Activated naive CD8-positive, alpha-beta T cell treated with anti-CD3 and anti-CD28 coated beads, Interleukin-2, amount 50 U/mL, for 24 hours (primary cell): Measurements from ENCODE around the gene RS1.

Experiments used
- ATAC-seq: fragments of 150-1000 bp; cut with Tn5 transposase; one replicate; pipeline ENCODE4 v1.10.0; 2021
- DNase-seq: peaks from one replicate; pipeline ENCODE4 v3.0.0; 2021
- H3K27ac Mint-ChIP-seq: one replicate; pipeline ENCODE4 v1.8.0; 2021; ENCODE audit warnings: mild to moderate bottlenecking, mixed read lengths
- H3K27me3 Mint-ChIP-seq: one replicate; pipeline ENCODE4 v1.8.0; 2021; ENCODE audit warnings: mixed read lengths
- H3K36me3 Mint-ChIP-seq: one replicate; pipeline ENCODE4 v1.8.0; 2021; ENCODE audit warnings: low read depth, mixed read lengths
- H3K4me1 Mint-ChIP-seq: one replicate; pipeline ENCODE4 v1.8.0; 2021; ENCODE audit warnings: mixed read lengths
- H3K4me3 Mint-ChIP-seq: one replicate; pipeline ENCODE4 v1.8.0; 2021; ENCODE audit warnings: mild to moderate bottlenecking, moderate library complexity, mixed read lengths
- H3K9me3 Mint-ChIP-seq: one replicate; pipeline ENCODE4 v1.8.0; 2021; ENCODE audit warnings: mixed read lengths

Gene RS1

DNA sequence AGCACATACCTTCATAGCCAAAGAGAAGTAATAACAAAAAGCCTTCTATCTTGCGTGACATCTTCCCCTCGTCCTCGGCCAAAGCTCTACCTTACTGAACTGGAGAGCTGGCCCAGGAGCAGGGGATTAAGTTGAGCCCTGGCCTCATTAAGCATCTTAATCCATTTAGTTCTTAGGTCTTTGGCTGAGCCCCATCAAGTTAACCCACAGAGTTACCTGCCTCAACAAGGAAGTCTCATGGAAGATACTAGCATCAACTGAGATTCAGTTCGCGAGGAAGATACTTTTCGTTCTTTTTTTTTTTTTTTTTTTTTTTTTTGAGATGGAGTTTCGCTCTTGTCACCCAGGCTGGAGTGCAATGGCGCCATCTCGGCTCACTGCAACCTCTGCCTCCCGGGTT lies at the start of gene RS1:
RS1 (minus strand) TSS at position 101 of the 400 bp plus-strand sequence; CDS start at position 61, 40 bp downstream.
- H3K27me3 Mint-ChIP-seq, result no peaks in the 10 kb centered on the region
- H3K27ac Mint-ChIP-seq, result no peak within 1 kb of the TSS

DNA sequence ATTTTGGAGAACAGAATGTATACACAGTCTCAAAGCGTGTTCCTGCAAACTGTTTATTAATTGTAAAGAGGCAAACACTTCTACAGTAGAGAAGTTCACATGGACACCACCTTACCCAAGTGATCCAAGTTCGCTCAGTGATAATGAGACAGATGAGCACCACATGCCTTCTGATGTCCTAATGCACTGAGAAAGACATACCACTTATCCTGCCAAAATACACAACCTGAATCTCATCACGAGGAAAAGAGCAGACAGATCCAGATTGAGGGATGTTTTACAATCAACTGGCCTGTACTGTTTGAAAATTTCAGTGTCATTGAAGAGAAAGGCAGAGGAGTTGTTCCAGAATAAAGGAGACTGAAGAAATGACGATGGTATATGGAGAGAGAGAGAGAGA lies 47.9 kb upstream of the RS1 start:
- no peak for ATAC-seq
- Mint-ChIP-seq H3K4me1 (no peaks in the 10 kb centered on the region), H3K4me3 (no peak overlapping the region), H3K27me3 (no peaks in the 10 kb centered on the region), H3K9me3 (no peaks in the 10 kb centered on the region), H3K36me3 (no peaks in the 10 kb centered on the region), H3K27ac (no peak overlapping the region)
- DNase-seq, result no peak

More for the DNA sequence above, at the start of gene RS1:
- no peak for ATAC-seq
- no peak within 1 kb of the TSS for H3K4me3 Mint-ChIP-seq
- no peak for DNase-seq
- no peaks in the 10 kb centered on the region for H3K9me3 Mint-ChIP-seq
- H3K4me1 Mint-ChIP-seq, result peaks cover 13% of the 10 kb centered on the region
- H3K36me3 Mint-ChIP-seq, result no peaks in the 10 kb centered on the region

DNA sequence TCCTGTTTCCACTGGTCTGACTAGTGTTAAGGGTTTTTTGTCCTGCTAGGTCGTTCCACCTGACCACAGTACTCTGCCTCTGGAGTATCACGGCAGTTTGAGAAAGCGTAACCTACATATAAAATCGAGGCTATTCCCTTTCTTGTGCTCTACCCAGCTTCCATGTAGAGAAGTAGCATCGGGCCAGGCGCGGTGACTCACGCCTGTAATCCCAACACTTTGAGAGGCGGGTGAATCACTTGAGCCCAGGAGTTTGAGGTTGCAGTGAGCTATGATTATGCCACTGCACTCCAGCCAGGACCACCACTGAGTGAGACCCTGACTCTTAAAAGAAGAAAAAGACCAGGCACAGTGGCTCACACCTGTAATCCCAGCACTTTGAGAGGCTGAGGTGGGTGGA lies 43.0 kb upstream of the RS1 start:
- no peak overlapping the region for H3K4me3 Mint-ChIP-seq
- no peaks in the 10 kb centered on the region for H3K27me3 Mint-ChIP-seq
- H3K36me3 Mint-ChIP-seq, result no peaks in the 10 kb centered on the region
- H3K27ac Mint-ChIP-seq, result no peak overlapping the region
- no peaks in the 10 kb centered on the region for H3K9me3 Mint-ChIP-seq
- ATAC-seq, result no peak
- no peak for DNase-seq
- H3K4me1 Mint-ChIP-seq, result no peaks in the 10 kb centered on the region

DNA sequence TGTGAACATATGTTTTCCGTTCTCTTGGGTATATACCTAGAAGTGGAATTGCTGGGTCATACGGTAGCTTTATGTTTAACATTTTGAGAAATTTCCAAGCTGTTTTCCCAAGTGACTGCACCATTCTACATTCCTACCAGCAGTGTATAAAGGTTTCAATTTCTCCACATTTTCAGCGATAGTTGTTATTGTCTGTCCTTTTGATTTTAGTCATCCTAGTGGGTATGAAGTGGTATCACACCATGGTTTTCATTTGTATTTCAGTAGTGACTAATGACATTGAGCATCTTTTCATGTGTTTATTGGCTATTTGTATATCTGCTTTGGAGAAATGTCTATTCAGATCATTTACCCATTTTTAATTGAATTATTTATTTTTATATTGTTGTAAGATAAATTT lies 37.9 kb upstream of the RS1 start:
- H3K27ac Mint-ChIP-seq, result no peak overlapping the region

DNA sequence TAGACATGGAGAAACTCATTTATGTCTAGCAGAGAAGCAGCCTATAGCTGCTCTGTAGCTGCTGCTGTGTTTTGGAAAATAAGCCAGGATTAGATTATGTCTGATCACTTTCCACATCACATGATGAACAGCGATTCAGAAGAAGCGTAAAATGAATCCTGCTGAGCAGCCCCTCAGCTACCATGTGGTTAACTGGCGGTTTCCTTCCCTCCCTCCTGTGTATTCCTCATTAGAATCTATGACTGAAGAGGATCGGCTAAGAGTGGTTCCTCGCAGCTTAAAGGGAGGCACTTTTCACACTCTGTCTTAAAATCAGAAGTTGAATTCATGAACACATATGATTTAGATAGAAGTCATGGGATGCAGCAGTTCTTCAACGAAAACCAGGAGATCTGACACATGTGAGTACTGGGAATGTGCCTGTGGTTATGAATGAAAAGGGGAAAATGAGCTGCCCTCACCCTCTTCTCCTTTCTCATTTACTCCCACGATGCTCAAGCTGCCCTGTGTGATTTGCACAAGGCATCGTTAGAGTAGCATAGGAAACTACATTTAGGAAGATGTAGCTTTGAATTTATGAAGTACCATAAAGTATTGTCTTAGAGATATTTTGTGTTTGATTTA lies 35.6 kb upstream of the RS1 start, which contains the start of gene PPEF1:
PPEF1 (plus strand) TSS at position 220 of the 624 bp plus-strand sequence; CDS start at position 356, 136 bp downstream.
- Mint-ChIP-seq H3K4me3 (no peak within 1 kb of the TSS), H3K9me3 (no peaks in the 10 kb centered on the region), H3K36me3 (no peaks in the 10 kb centered on the region), H3K27me3 (no peaks in the 10 kb centered on the region), H3K27ac (no peak within 1 kb of the TSS), H3K4me1 (peaks cover 4% of the 10 kb centered on the region)
- ATAC-seq, result no peak
- DNase-seq, result no peak

More for the DNA sequence above, 37.9 kb upstream of the RS1 start:
- Mint-ChIP-seq H3K4me3 (no peak overlapping the region), H3K36me3 (no peaks in the 10 kb centered on the region), H3K27me3 (no peaks in the 10 kb centered on the region), H3K9me3 (no peaks in the 10 kb centered on the region), H3K4me1 (peaks cover 4% of the 10 kb centered on the region)
- DNase-seq (no peak), ATAC-seq (no peak)

DNA sequence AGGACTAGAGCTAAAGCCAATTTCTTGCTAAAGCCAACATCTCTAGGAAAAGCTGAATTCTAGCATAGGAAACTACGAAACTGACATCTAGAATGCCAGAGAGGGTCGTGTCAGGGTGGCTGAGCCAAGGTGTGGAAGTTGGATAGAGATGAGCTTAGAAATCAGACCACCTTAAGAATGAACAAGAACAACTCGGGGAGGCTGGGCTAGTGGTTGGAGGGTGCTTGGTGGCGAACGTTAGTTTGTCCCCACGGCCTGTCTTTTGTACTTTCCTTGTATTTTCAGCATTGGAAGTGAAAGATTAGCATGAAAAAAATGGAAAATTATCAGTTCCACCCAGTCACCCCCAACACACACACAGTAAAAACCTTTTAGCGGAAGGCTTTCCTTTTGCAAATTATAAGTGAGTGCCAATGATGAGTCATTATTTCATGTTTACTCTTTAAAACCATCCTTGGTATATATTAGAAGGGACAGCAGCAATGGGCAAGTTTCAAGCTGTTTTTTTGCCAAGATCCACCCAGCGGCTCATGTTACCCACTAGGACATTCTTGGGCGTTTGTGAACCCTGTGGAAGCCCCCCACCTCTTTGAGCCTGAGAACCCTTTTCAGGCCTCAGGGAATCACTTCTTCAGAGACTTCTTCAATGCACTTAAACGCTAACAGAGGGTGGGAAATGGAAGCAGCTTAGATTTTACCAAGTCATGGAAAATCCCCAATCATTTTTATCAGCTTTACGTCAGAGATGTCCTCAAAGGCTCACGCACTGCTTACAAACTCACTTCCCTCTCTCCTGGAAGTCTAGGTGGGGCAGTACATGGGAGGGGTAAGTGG lies 30.7 kb upstream of the RS1 start:
- ATAC-seq (no peak), DNase-seq (no peak)
- no peak overlapping the region for H3K4me3 Mint-ChIP-seq
- no peaks in the 10 kb centered on the region for H3K36me3 Mint-ChIP-seq
- no peak overlapping the region for H3K27ac Mint-ChIP-seq
- H3K27me3 Mint-ChIP-seq, result no peaks in the 10 kb centered on the region
- H3K4me1 Mint-ChIP-seq, result peaks cover 1% of the 10 kb centered on the region
- no peaks in the 10 kb centered on the region for H3K9me3 Mint-ChIP-seq

DNA sequence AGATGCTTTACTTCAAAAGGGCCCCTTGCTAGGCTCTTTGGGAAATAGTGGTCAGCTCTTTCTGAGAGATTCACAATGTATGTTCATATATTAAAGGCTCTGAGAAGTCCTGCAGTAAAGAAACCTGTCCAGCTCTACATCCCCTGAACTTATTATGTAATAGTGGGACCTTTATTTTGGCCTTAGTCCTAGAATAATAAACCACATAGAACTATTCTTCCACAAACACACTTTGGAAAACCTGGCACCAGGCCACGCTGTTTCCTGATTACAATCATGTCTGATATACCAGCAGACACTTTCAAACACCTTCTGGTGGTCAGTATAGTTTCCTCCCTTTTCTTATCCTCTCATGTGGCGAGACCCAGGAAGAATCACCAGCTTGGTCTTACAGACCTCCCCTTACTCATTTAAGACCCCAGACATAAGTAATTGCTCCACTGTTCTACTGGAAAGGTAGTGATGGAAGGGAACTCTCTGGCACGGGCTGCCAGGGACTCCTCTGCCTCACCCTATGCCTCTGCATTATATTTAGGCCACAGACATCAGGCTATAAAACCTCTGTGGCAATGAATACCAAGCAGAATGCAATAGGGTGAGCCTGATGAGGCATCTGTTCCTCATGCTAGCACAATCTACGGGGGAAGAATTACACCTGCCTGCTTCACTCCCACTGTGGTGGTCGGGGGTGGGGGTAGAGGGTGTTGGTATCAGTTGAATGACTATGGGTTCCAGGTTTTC lies 29.9 kb upstream of the RS1 start:
- Mint-ChIP-seq H3K4me3 (no peak overlapping the region), H3K27me3 (no peaks in the 10 kb centered on the region), H3K36me3 (no peaks in the 10 kb centered on the region), H3K9me3 (no peaks in the 10 kb centered on the region), H3K4me1 (no peaks in the 10 kb centered on the region), H3K27ac (no peak overlapping the region)
- DNase-seq, result no peak
- no peak for ATAC-seq

DNA sequence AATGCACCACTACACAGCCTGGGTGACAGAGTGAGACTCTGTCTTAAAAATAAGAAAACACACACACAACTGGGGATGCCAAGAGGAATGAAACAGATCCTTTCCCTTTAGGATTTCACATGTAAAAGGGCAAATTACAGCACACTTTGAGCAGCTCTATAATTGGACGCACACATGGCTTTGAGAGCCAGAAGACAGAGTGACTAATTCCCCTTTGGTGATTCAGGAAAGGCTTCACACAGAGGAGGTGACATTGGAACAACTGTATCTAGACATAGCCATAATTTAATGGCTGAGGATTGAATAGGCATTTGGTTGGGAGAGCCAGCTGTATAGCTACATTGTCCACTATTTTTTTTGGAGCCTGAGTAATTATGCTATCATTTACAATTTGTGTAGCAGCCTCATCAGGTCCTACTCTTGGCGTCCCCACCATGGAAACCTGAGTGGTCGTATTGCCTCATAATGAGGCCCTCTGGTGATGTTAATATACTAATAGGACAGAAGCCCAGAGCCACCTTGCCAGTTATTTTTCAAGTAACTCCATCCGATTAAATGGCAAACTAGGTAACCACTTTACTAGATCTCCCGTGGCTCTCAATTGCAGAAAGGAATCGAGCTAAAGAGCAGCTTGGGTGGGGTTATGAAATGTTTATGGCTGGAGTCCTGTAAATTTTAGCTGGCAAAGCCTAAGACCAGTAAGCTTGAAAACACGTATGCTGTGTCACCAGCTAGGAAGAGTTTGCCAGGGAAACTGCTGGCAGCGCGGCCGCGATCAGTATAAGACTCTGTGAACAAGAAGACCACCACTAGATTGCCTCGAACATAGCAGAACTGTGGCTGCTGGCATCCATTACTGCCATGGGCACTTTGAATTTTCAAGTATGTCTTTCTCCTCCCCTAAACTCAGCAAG lies 27.1 kb upstream of the RS1 start:
- ATAC-seq (no peak), DNase-seq (no peak)
- no peak overlapping the region for H3K27ac Mint-ChIP-seq
- H3K36me3 Mint-ChIP-seq, result no peaks in the 10 kb centered on the region
- no peak overlapping the region for H3K4me3 Mint-ChIP-seq
- no peaks in the 10 kb centered on the region for H3K27me3 Mint-ChIP-seq
- H3K4me1 Mint-ChIP-seq, result no peaks in the 10 kb centered on the region
- H3K9me3 Mint-ChIP-seq, result no peaks in the 10 kb centered on the region

DNA sequence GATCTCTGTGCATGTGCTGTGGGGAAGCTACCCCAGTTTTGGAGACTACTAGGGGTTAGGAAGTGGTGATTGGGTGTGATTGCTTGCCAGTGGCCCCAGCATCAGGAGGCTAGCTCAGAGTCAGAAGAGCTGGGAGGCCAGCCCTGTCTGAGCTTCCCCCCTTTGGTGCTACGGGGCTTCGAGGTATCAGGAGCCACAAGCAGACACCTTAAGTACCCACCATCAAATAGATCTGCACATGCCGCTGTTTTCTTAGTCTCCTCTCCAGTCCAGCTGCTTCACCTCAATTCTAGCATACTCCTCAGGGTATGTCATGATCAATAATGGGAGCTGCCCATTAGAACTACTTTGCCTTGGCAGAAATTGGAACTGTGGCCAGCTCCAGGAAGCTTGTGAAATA lies 24.7 kb upstream of the RS1 start:
- H3K9me3 Mint-ChIP-seq, result no peaks in the 10 kb centered on the region
- H3K4me1 Mint-ChIP-seq, result no peaks in the 10 kb centered on the region
- no peak overlapping the region for H3K4me3 Mint-ChIP-seq
- H3K36me3 Mint-ChIP-seq, result no peaks in the 10 kb centered on the region
- H3K27ac Mint-ChIP-seq, result no peak overlapping the region
- DNase-seq, result no peak
- ATAC-seq, result no peak
- no peaks in the 10 kb centered on the region for H3K27me3 Mint-ChIP-seq

DNA sequence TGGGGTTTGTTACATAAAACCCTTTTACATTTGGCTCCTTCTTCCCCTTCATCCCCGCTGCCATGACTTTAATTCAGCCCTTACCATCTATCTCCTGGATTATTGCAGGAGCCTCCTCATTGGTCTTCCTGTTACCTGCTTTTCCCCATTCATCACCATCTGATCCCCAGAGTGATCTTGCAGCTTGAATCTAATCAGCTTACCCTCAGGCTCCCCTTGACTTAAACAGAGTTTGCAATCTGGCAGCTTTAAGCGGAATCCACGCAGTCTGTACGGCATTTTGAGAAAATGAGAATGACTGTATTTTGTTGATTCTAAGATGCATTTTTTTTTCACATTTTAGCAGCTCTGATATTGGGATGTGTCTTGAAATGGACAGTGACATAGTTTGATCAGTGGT lies 20.6 kb upstream of the RS1 start:
- DNase-seq, result no peak
- Mint-ChIP-seq H3K9me3 (no peaks in the 10 kb centered on the region), H3K4me1 (no peaks in the 10 kb centered on the region), H3K27ac (no peak overlapping the region), H3K27me3 (no peaks in the 10 kb centered on the region), H3K4me3 (no peak overlapping the region), H3K36me3 (no peaks in the 10 kb centered on the region)
- ATAC-seq, result no peak

DNA sequence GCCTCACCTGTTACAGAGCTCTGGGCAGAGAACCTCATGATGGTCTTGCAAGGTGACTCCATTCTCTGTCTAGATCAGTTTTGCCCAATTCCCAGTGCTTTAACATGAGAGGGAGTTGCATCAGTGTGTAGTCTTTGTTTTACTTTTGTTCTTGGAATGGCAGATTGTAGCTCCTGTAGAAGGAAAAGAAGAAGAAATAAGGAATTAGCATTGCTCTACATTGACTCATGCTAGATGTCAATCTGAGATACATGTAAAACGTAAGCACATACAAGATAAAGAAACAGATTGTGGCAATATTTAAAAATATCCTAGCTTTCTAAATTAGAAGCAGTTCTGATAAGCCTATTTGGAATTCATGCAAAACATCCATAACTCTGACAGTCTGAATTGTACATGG lies 19.5 kb upstream of the RS1 start:
- Mint-ChIP-seq H3K4me3 (no peak overlapping the region), H3K4me1 (no peaks in the 10 kb centered on the region), H3K27ac (no peak overlapping the region), H3K27me3 (no peaks in the 10 kb centered on the region), H3K9me3 (no peaks in the 10 kb centered on the region), H3K36me3 (no peaks in the 10 kb centered on the region)
- DNase-seq, result no peak
- ATAC-seq, result no peak

DNA sequence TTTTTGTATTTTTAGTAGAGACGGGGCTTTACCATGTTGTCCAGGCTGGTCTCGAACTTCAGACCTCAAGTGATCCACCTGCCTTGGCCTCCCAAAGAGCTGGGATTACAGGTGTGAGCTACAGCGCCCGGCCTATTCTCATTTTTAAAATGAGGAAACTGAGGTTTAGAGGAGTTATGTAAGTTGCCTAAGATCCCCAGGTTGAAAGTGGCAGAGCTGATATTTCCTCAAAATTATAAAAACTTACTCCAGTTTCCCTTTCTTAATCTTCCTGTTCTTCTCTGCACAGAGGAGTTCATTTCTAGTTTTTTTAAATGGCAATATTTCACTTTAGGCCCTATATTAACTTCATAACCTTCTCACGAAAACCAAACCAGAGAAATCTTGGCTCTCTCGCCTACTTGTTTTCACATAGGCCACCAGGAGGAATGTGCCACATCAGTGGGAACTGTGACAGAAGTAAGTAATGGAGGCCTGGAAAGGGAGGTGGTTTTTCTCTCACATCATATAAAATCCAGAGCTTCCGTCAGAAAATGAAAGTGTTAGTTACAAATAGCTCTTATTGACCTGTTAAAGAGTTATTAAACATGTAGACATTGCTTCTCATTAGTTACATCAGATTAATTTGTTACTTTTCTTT lies 16.1 kb upstream of the RS1 start:
- Mint-ChIP-seq H3K27me3 (no peaks in the 10 kb centered on the region), H3K4me3 (no peak overlapping the region)
- no peak for ATAC-seq

DNA sequence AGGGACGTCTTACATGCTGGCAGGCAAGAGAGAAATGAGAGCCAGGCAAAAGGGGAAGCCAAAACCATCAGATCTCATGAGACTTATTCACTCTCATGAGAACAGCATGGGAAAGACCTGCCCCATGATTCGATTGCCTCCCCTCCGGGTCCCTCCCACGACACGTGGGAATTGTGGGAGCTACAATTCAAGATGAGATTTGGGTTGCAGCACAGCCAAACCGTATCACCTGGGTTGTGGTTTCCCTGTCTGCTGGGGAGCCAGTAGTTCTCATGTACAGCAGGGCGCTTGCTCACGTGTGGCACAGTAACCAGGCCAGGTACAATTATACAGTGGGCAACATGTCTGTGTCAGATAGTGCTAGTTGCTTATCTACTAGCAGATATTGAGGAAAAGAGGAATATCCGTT lies 11.1 kb upstream of the RS1 start:
- no peak overlapping the region for H3K4me3 Mint-ChIP-seq
- no peaks in the 10 kb centered on the region for H3K27me3 Mint-ChIP-seq
- no peak for ATAC-seq
- H3K4me1 Mint-ChIP-seq, result no peaks in the 10 kb centered on the region
- H3K36me3 Mint-ChIP-seq, result no peaks in the 10 kb centered on the region
- H3K9me3 Mint-ChIP-seq, result no peaks in the 10 kb centered on the region
- DNase-seq, result no peak
- H3K27ac Mint-ChIP-seq, result no peak overlapping the region

More for the DNA sequence above, 16.1 kb upstream of the RS1 start:
- Mint-ChIP-seq H3K9me3 (no peaks in the 10 kb centered on the region), H3K27ac (no peak overlapping the region), H3K36me3 (no peaks in the 10 kb centered on the region), H3K4me1 (no peaks in the 10 kb centered on the region)
- DNase-seq, result no peak

DNA sequence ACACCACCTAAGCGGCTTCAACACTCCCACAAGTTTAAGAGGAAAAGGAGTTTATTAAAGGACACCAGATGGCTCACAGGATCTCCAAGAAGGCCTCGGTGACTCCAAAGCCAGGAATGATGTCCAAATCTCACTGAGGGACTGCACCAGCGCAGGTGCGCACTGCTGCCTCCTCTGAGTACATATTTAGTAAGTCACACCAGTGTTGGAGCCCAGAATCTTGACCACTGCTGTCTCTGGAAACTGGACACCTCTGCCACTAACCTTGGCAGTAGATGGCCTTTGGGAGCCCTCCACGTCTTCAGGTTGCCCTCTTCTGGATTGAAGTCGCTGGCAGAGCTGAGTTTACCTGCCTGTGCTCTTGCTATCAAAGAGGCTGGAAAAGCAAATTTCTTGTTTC lies 10.1 kb upstream of the RS1 start:
- DNase-seq, result no peak
- H3K9me3 Mint-ChIP-seq, result no peaks in the 10 kb centered on the region
- no peak overlapping the region for H3K27ac Mint-ChIP-seq
- no peak overlapping the region for H3K4me3 Mint-ChIP-seq
- H3K27me3 Mint-ChIP-seq, result no peaks in the 10 kb centered on the region
- H3K4me1 Mint-ChIP-seq, result peaks cover 4% of the 10 kb centered on the region
- H3K36me3 Mint-ChIP-seq, result no peaks in the 10 kb centered on the region
- ATAC-seq, result no peak
